GM21367 (cell line): ENCODE measurements around the gene LCTL.

ENCODE experiments used
- ATAC-seq: cut with Tn5 transposase; IDR thresholded peaks from one replicate; pipeline ENCODE4 v1.9.1; 2021; ENCODE audit not compliant: unreplicated experiment

LCTL gene, protein sequence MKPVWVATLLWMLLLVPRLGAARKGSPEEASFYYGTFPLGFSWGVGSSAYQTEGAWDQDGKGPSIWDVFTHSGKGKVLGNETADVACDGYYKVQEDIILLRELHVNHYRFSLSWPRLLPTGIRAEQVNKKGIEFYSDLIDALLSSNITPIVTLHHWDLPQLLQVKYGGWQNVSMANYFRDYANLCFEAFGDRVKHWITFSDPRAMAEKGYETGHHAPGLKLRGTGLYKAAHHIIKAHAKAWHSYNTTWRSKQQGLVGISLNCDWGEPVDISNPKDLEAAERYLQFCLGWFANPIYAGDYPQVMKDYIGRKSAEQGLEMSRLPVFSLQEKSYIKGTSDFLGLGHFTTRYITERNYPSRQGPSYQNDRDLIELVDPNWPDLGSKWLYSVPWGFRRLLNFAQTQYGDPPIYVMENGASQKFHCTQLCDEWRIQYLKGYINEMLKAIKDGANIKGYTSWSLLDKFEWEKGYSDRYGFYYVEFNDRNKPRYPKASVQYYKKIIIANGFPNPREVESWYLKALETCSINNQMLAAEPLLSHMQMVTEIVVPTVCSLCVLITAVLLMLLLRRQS

DNA sequence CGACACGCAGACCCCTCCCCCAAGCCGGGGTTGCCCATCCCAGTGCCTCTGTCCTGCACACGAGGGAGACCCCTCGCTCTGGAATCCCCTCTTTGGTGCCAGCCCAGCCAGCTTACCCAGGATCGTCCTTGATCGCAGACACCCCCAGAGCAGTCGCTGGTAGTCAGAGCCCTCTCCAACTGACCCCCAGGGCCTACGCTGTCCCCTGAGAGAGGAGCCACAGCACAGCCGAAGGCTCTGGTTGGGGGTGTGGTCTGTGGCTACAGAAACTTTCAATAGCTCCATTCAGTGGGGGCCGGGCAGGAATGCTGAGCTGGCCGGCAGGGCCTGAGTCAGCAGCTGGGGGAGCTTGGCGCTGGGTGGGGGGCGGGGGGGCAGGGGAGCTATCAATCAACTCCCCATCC lies at the start of gene LCTL:
Gene LCTL, minus strand, starts transcription at position 258 of the 404 bp plus-strand sequence. CDS start 633 bp downstream, outside the sequence.
- ATAC-seq, result no peak

DNA sequence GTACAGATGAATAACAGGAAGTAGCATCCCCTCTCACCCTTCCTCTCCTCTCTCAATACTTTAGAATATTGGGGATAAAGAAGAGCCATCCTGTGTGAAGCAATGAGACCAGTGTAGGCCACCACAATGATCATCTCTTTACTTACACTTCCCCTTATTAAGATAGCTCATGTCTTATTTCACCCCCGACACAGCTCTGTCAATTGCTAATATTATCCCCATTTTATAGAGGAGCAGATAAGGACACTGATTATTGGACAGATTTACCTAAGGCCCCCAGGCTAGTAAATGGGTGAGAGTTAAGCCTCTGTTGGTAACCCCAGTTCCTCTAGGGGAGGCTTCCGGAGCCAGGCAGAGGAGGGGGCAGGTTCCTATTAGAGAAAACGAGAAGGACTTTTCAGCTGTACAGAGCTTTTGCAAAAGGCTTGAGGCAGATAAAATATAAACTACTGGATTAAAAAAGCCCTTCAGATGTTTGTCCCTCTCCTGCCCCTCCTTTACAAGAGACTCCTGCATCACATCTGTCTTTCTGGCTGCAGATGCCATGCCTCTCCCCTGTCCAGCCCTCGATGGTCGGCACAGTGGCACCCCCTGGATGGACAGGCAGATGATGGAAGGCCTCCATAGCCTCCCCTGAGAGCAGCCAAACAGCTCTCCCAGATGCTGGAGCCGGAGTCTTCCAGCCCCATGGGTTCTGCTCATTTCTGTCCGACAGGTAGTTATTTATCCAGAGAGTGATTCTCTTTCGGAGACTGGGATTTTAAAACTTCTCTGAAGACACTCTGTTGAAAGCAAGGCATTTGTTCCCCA lies 49.4 kb upstream of the LCTL start:
- ATAC-seq, result no peak

DNA sequence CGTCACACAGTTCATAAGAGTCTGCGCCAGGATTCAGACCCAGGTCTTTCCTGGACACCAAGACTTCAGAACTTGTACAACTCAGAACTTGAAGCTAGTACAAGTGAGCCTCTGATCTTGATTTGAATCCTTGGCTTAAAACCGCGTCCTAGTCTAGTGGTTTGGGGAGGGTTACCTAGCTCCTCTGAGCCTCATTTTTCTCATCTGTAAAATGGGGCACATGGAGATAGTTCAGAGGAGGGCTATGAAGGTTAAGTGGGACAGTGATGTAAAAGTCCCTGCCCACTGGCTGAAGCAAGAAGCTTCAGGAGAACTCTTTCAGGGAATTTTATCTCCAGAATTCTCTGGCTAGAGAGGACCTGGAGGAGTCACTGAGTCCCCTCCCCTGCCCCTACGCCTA lies 48.7 kb upstream of the LCTL start:
- no peak for ATAC-seq

DNA sequence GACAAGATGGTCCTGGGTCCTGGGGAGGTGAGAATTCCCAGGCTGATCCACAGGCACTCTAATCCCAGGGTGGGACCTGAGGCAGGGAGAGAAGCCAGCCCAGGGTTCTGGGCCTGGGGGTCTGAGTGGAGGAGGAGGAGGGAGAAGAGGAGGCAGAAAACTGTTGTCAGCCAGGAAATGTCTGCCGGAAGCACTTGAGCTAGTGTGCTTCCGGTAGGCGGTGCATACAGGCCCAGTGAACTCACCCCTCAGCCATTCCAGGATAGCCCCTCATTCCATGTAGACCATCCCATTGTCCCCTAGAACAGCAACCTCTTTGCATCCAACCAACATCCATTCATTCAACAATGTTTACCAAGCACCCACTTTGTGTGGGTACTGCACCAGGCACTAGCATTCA lies 47.9 kb upstream of the LCTL start:
- ATAC-seq, result no peak

DNA sequence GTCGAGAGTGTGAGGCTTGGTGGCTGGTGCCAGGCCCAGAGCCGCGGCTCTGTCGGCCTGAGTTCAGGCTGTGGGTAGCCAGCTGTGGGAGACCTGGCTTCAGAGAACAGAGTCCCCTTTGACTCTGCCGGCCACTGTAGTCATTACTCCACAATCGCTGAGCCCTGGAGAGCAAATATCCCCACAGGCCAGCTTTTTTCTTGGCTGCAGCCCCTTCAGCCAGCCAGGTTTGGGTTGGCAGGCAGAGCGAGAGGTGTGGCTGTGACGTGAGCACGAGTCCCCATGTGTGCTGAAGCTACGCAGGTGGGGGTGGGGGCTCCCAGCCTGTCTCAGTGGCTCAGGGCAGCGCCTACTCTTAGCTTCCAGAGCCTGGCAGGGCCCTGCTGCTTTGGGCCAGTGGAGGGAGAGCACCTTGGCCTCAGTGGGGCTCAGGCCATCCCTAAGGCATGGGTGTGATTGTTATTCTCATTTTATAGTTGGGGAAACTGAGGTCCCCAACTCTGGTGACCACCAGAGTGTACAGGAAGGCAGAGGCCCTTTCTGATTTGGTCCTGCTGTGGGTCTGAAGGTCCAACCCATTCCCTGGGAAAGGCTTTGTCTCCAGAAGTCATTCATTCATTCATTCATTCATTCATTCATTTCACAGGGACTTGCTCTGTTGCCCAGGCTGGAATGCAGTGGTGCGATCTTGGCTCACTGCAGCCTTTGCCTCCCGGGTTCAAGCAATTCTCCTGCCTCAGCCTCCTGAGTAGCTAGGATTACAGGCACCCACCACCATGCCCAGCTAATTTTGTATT lies 45.7 kb upstream of the LCTL start:
- ATAC-seq, result no peak

DNA sequence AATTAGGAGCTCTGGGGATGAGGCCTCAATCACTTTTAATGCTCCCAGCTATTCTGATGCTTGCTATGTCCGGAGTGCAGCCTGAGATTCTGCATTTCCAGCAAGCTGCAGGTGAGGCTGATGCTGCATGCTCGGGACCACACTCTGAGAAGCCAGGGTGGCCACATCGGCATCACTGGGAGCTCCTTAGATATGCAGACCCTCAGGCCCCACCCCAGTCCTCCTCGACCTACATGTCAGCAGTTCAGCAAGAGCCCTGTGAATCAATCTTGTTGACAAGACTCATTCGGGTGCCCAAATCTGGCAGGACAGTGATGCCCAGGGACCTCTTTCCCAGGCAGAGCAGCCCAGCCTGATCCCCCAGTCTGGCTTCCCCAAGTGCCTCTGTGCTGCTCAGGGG lies 44.1 kb upstream of the LCTL start:
- no peak for ATAC-seq

DNA sequence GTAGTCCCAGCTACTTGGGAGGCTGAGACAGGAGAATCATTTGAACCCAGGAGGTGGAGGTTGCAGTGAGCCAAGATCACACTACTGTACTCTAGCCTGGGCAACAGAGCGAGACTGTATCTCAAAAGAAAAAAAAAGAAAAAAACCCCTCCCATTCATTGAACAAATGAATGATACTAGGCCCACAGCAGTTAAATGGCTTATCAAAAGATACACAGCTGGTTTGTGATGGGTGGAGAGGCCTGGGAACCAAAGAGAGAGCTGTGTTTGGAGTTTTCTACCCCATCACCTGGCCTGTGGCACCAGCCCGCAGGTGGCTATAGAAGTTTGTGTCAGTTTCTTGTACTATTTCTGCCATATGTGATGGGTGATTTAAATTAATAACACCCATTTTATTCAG lies 43.1 kb upstream of the LCTL start:
- ATAC-seq, result no peak

DNA sequence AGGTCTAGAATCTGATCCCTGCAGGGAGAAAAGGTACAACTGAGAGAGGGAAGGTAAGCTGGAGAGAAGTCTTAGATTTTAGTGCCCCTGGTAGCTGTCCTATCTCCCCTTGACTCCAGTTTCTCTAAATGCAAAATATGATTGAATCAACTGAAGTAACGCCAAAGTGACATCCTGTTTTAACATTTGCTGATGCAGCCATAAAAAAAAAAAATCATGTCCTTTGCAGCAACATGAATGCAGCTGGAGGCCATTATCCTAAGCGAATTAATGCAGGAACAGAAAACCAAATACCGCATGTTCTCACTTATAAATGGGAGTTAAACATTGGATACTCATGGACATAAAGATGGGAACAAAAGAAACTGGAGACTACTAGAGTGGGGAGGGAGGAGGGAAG lies 42.4 kb upstream of the LCTL start:
- ATAC-seq, result no peak

DNA sequence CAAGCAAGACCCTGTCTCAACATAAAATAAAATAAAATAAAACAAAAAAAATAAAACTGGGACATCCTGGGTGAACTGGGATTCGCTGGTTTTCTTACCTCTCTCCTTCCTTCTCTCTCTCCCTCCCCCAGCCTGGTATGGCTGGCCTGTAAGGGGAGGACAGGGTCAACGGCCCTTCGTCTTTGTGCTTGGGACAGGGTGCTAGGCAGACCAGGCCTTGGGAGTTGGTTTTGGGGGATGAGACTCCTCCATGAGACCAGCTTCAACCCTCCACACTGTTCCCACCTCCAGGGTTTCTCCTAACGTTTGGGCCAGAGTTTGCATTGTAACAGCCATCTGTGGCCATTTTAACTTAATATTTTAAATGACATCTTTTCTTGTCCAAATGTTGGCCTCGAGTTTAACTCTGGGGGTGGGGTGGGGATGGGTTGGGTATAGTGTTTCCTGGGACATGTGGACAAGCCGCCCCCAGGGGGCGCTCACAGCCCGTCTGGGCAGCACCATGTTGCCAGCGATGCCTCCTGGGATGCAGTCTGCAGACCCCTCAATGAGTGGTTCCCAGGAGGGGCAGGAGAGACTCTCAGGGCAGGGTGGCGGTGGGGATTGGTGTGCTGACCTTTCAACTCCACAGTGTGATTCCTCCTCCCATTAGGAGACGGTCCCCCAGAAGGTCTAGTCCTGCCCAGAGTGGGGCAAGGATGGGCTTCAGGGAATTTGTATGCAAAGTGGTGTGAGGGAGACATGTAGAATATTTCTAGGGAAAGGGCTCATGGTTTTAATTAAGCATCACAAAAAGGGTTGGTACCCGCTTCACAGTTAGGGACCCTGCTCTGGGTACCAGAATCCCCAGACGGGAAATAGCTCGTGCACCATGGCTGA lies 37.7 kb upstream of the LCTL start:
- ATAC-seq, result no peak

DNA sequence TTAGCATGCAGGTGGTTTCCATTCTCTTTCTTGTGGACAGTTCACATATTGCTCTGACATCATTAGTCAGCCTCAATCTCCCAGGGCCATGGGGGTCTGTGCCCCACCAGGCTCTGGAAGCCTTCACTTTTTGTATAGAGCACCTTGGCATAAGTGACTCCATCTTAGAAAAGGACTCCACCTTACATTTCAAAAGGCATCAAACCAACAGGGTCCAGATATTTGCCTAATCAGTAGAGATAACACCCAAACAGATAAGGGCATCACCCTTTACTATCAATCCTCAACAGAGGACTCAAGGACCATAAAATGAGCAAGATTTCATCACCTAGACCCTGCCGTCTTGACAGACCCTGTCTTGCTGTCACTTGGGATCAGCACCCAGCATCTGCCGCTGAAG lies 35.7 kb upstream of the LCTL start:
- ATAC-seq, result no peak

DNA sequence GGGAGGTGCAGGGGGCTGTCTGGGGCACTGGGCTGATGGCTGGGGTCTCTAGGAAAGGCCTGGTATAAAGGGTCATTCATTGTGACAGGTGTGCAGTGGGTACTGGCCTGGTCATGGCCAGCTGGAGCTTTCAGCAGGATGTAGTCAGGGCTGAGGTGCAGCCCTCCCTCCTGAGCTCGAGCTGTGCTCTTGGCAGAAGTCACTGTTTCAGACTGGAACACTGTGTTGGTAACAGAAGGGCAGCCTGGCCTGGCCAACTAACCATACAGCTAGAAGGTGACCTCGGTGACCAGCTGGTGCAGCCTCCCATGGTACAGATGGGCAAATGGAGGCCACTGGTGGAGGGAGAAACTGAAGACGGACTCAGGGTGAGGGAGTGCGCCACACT lies 34.4 kb upstream of the LCTL start:
- ATAC-seq, result no peak

DNA sequence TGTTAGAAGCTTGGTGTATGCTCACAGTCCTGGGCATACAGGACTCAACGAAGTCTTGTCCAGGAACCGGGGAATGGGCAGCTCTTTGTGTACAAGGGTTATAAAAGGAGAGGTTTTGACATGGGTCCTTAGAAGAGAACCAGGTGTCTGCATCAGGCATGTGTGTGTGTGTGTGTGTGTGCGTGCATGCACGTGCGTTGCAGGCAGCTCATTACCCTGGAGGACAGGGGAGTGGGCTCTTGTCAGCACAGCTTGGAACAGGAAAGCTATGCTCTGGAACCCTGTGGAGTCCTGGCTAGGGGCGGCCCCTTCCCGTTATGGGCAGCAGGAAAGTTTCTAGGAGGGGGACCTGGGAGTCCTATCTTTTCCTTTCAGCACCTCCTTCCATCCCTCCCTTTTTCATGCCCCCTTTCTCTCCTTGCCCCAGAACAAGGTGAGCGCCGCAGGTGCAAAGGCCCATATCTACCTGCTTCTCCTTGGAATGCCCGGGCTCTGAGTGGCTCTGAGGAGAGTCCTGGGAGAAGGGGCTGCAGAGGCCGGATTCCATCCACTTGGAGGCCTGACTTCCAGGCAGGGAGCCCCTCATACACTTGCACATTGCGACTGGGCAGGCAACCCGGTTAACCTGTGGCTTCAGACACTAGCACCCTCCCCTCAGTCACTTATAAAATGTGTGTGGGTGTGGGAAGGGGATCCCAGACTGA lies 33.9 kb upstream of the LCTL start:
- no peak for ATAC-seq

DNA sequence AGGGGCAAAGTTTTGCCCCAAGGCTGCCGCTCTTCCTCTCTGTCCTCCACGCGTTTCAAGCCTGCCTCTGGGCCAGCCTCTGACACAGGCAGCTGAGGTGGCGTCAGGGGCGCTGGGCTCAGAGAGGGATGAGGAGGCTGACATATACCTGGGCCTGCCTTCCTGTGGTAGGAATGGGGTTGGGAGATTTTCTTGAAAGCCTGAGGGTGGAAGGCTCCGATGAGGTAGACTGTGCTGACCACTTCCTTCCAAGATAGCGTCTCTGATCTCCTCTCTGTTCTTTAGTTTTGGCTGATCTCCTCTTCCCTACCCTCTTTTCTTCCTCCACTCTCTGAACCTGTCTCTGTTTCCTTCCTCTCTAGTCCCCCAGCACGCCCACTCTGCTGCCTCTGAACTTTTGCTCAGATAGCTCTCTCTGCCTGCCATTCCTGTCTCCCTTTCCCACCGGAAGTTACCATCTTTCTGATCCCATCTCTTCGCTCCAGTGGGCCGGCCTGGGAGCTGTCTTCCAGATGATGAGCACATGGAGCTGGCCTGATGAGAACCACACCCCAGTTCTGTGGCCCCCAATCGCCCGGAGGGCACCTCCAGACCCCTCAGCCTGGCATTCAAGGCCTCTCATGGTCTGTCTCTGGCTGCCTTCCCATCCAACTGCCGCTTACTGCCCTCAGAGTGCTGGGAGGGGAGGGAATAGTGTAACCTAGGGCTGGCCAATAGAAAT lies 32.5 kb upstream of the LCTL start:
- no peak for ATAC-seq

DNA sequence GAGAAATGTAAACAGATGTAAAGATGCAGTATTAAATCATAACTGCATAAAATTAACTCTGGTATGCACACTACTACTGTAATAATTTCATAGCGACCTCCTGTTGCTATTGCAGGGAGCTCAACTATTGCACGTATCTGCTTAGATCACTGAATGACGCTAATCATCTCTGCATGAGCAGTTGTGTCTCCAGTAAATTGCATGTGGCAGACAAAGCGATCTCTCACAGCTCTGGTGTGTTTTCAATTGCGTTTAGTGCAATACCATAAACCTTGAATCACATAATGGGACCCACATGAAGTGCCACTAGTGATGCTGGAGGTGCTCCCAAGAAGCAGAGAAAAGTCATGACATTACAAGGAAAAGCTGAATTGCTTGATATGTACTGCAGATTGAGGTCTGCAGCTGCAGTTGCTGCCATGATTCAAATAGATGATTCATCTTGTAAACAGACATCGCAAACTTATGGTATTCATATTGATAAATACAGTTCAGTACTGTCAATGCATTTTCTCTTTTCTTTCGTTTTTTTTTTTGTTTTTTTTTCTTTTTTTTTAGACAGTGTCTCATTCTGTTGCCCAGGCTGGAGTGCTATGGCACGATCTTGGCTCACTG lies 30.2 kb upstream of the LCTL start:
- no peak for ATAC-seq

DNA sequence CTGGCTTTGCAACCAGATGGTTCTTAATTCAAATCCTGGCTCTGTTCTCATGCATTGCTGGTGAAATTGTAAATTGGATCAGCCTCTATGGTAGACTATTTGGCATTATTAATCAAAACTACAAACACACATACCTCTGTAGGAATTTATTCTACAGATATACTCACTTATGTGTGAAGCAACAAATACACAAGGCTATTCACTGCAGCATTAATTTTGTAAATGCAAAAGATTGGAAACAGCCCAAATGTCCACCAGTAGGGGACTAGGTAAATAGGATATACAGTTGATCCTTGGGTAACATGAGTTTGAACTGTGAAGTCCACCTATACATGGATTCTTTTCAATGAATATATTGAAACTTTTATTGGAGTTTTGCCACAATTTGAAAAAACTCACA lies 29.5 kb upstream of the LCTL start:
- no peak for ATAC-seq

DNA sequence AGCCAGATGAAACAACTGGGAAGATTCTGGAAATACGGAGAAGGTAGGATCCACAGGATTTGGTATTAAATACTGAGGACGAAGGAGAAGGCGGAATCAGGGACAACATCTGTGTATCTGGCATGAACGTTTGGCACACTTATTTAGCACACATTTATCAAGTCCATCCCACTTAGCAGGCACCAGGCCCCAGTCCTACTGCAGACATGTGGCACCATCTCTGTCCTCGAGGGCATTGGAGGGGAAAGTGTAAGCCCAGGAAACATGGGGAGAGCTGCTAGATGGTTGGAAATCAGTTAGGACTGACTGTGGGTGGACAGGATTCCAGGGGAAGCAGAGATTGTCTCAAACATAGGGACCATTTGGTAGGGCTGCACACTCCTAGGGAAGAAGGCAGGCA lies 29.0 kb upstream of the LCTL start:
- ATAC-seq, result no peak

DNA sequence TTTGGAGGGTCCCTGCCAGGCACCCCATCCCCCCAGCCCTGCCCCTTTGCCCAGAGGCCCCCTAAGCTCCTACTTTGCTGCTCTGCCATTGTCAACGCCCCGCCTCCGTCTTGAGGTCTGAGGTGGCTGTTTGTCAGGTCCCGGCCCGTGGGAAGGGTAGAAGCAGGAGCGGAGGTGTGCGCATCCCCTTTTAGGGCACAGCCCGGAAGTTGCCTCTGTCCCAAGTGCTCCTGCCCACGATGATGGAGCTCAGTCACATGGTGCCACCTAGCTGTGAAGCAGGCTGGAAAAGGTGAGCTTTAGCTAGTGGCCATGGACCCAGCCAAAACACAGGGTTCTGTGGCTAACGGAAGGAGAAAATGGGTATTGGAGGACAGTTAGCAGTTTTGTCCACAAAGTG lies 28.5 kb upstream of the LCTL start:
- ATAC-seq, result no peak

DNA sequence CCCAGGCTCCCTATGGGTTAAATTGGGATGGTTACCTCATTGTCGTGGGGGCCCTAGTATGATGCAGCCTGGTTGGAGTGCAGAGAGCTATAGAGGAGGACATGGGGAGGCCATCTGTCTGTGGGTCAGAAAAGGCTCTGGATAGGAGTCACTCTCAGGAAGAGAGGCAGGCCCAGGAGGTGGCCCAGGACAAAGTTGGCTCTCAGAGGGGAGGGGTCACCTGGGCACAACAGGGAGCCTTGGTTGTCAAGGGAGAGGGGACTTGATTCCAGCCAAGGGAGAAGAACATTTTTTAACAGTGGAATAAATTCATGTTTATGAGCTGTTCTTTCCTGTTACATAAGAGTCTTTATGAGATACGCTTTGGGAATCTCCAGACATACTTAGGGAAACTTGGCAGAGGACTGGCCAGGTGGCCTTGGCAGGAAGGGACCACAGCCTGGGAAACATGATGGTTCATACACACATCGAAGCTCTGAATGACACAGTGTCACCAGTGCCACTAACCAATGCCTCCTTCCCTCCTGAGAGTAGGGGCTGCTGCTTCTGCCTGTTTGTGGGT lies 27.5 kb upstream of the LCTL start:
- ATAC-seq, result no peak
